DND-41 (cell line): ENCODE data around the gene TEAD1.

Experiments
- EZH2 ChIP-seq: IDR thresholded peaks from 3 replicates; pipeline ENCODE4 v1.6.1; 2012; ENCODE audit warnings: borderline replicate concordance, low read depth, mild to moderate bottlenecking, moderate library complexity, low read length, inconsistent platforms; ENCODE audit not compliant: severe bottlenecking
- TF ChIP-seq, protein P1 (sequence below): IDR thresholded peaks from 2 replicates; pipeline ENCODE4 v1.5.1; 2012; ENCODE audit warnings: borderline replicate concordance, low read length, moderate library complexity, mild to moderate bottlenecking; ENCODE audit not compliant: poor library complexity, severe bottlenecking; ENCODE audit errors: extremely low read depth

DNA sequence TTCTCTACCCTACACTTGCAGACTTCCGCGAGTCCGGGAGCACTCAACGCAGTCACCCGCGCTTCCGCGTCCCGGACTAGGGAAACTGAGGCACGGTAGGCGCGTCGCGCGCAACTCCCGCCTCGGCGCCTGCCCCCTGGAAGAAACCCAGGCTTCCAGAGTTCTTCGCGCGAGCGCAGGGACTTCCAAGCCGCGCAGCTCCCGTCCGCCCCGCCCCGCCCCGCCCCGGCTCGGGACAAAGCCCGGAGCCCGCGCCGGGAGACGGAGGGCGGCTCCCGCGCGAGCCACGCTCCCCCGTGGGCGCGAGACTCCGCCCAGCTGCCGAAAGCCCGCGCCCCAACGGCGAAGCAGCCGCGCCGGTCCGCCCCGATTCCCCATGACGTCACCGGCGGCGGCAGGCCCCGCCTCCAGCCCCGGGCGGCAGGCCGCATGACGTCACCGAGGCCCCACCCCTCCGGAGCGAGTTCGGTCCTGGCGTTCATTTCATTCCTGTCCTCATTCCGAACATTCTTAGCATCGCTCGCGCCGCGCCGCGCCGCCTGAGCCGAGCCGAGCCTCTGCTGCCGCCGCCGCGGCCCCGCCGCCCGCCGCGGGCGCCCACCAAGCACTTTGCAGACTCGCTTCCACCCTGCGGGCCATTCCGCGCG, at the start of gene TEAD1:
- TF ChIP-seq, protein P1, sequence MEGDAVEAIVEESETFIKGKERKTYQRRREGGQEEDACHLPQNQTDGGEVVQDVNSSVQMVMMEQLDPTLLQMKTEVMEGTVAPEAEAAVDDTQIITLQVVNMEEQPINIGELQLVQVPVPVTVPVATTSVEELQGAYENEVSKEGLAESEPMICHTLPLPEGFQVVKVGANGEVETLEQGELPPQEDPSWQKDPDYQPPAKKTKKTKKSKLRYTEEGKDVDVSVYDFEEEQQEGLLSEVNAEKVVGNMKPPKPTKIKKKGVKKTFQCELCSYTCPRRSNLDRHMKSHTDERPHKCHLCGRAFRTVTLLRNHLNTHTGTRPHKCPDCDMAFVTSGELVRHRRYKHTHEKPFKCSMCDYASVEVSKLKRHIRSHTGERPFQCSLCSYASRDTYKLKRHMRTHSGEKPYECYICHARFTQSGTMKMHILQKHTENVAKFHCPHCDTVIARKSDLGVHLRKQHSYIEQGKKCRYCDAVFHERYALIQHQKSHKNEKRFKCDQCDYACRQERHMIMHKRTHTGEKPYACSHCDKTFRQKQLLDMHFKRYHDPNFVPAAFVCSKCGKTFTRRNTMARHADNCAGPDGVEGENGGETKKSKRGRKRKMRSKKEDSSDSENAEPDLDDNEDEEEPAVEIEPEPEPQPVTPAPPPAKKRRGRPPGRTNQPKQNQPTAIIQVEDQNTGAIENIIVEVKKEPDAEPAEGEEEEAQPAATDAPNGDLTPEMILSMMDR, result no peak
- TF ChIP-seq EZH2, result no peak
